Measurements from ENCODE around the gene CEBPB.

Gene CEBPB
- total RNA-seq: 12.8 to 59.8 (median 28.0) reads per million in 9 experiments

DNA sequence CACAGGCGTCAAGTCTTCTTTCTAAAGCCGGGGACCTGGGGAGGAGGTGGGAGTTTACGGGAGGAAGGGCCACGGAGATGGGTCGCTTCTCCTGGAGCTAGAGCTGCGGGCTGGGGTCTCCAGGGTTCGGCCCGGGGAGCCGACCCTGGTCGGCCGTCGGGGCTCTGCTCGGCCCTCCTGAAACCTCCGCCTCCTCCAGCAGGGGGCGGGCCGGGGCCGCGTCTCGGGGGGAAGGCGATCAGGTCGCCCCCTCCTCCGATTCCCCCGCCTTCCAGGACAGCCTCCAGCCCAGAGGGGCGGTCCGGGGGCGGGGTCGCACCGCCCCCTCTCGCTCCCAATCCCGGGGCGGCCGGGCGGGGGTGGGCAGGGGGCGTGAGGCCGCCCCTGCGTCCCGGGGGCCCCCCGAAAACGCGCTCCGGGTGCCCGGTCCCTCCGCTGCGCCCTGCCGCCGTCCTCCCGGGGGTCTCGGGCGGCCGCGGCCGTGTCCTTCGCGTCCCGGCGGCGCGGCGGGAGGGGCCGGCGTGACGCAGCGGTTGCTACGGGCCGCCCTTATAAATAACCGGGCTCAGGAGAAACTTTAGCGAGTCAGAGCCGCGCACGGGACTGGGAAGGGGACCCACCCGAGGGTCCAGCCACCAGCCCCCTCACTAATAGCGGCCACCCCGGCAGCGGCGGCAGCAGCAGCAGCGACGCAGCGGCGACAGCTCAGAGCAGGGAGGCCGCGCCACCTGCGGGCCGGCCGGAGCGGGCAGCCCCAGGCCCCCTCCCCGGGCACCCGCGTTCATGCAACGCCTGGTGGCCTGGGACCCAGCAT is at the start of gene CEBPB:
Gene CEBPB (plus strand): TSS at position 580 of the 814 bp plus-strand sequence. CDS start 204 bp downstream, at position 784.
- H3K36me3 Mint-ChIP-seq (ENCODE audit: insufficient read depth): peaks cover 12% of the 10 kb centered on the region
- no peaks in the 10 kb centered on the region for H3K9me3 Mint-ChIP-seq
- H3K4me1 Mint-ChIP-seq (ENCODE audit: low read depth in 2 of 2): peaks cover 18 to 27% of the 10 kb centered on the region in 2 donors
- H3K27me3 Mint-ChIP-seq: peaks cover 8 to 9% of the 10 kb centered on the region in 2 donors
- peak within 1 kb of the TSS; percentile 15 to 83 for H3K27ac Mint-ChIP-seq
- peak within 1 kb of the TSS; percentile 90 to 96 for H3K4me3 Mint-ChIP-seq
- ATAC-seq (replicated peaks) (peak; percentile 49), DNase-seq (peak; percentile 74 to 76 (median 74))

- no peaks in the 10 kb centered on the region for H3K27me3 Mint-ChIP-seq
- peak overlapping the region in 1 of 2 donors; percentile 78 for H3K27ac Mint-ChIP-seq
- H3K9me3 Mint-ChIP-seq: no peaks in the 10 kb centered on the region
- no peak for ATAC-seq (replicated peaks)
- H3K36me3 Mint-ChIP-seq (ENCODE audit: insufficient read depth): peaks cover 43% of the 10 kb centered on the region
- H3K4me1 Mint-ChIP-seq (ENCODE audit: low read depth in 2 of 2): peaks cover 36 to 39% of the 10 kb centered on the region in 2 donors
- no peak for DNase-seq
- no peak overlapping the region for H3K4me3 Mint-ChIP-seq
Observed at GRCh38 chr20:50141018-50141675, 49.5 kb upstream of the CEBPB start.

DNA sequence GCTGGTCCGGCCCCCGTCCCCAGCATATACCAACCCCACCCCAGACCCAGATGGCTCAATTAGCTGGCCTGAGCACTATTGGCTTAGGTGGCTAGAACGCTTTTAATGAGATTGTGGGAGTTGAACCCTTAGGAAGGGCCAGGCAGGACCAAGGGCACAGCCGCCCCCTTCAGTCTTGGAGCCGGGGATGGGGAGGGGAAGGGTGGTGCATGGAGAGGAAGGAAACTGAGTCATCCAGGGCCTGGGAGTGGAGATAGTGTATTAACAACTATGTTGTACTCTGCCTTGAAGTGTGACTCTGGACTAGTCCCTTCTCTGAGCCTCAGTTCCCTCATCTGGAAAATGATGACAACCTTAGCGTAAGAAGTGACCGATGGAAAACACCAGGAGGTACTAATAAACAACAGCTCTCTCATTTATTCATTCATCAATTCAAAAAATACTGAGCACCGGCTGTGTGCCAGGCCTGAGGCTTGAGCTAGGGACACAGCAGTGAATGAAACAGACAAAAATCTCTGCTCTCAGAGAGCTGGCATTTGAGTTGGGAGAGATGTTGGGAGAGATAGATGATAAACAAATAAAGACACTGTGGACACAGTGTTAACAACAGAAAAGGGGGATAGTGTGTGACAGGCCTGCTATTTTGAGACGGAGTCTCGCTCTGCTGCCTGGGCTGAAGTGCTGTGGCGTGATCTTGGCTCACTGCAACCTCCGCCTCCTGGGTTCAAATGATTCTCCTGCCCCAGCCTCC is 48.6 kb upstream of the CEBPB start:
- DNase-seq (no peak), ATAC-seq (replicated peaks) (no peak)
- H3K27me3 Mint-ChIP-seq: no peaks in the 10 kb centered on the region
- no peak overlapping the region for H3K27ac Mint-ChIP-seq
- peaks cover 39% of the 10 kb centered on the region for H3K36me3 Mint-ChIP-seq (ENCODE audit: insufficient read depth)
- H3K9me3 Mint-ChIP-seq: no peaks in the 10 kb centered on the region
- no peak overlapping the region for H3K4me3 Mint-ChIP-seq
- peaks cover 44 to 47% of the 10 kb centered on the region in 2 donors for H3K4me1 Mint-ChIP-seq (ENCODE audit: low read depth in 2 of 2)

GRCh38 chr20:50142812-50143211 is 47.8 kb upstream of the CEBPB start:
- DNase-seq (no peak), ATAC-seq (replicated peaks) (no peak)
- Mint-ChIP-seq H3K4me3 (no peak overlapping the region), H3K4me1 (ENCODE audit: low read depth in 2 of 2) (peaks cover 45 to 50% of the 10 kb centered on the region in 2 donors), H3K27ac (peak overlapping the region in 1 of 2 donors; percentile 60), H3K9me3 (no peaks in the 10 kb centered on the region), H3K36me3 (ENCODE audit: insufficient read depth) (peaks cover 39% of the 10 kb centered on the region), H3K27me3 (no peaks in the 10 kb centered on the region)

GRCh38 chr20:50144362-50144761 is 46.3 kb upstream of the CEBPB start:
- ATAC-seq (replicated peaks) (no peak), DNase-seq (no peak)
- H3K27me3 Mint-ChIP-seq: no peaks in the 10 kb centered on the region
- H3K4me3 Mint-ChIP-seq: no peak overlapping the region
- no peaks in the 10 kb centered on the region for H3K9me3 Mint-ChIP-seq
- peaks cover 46 to 53% of the 10 kb centered on the region in 2 donors for H3K4me1 Mint-ChIP-seq (ENCODE audit: low read depth in 2 of 2)
- H3K27ac Mint-ChIP-seq: peak overlapping the region in 1 of 2 donors; percentile 19
- H3K36me3 Mint-ChIP-seq (ENCODE audit: insufficient read depth): peaks cover 39% of the 10 kb centered on the region

- DNase-seq: no peak
- Mint-ChIP-seq H3K4me3 (no peak overlapping the region), H3K36me3 (ENCODE audit: insufficient read depth) (peaks cover 32% of the 10 kb centered on the region)
Observed at GRCh38 chr20:50145566-50145965, 45.1 kb upstream of the CEBPB start.

DNA sequence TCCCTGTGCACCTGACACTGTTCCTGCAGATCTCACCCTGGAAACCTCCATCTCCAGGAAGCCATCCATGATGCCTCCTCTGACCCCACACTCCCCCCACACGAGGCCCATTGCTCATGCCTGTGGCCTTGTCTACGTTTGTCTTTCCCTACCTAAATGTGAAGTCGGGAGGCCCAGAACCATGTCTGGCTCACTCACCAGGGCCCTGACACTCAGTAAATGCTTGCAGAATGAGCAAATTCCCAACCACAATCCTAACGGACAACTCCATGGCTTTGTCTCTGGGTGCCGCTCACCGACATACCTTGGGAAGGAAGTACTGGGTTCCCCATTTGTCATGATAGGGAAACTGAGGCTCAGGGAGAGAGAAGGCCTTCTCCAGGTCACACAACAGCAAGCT is 44.4 kb upstream of the CEBPB start:
- Mint-ChIP-seq H3K4me1 (ENCODE audit: low read depth in 2 of 2) (peaks cover 54 to 57% of the 10 kb centered on the region in 2 donors), H3K27me3 (no peaks in the 10 kb centered on the region), H3K4me3 (peak overlapping the region; percentile 81 to 82), H3K9me3 (no peaks in the 10 kb centered on the region), H3K27ac (peak overlapping the region; percentile 95 to 96), H3K36me3 (ENCODE audit: insufficient read depth) (peaks cover 27% of the 10 kb centered on the region)
- DNase-seq (no peak), ATAC-seq (replicated peaks) (no peak)

More at GRCh38 chr20:50145566-50145965, 45.1 kb upstream of the CEBPB start:
- no peaks in the 10 kb centered on the region for H3K9me3 Mint-ChIP-seq
- H3K27me3 Mint-ChIP-seq: no peaks in the 10 kb centered on the region
- no peak for ATAC-seq (replicated peaks)
- peaks cover 49 to 52% of the 10 kb centered on the region in 2 donors for H3K4me1 Mint-ChIP-seq (ENCODE audit: low read depth in 2 of 2)
- H3K27ac Mint-ChIP-seq: peak overlapping the region in 1 of 2 donors; percentile 95

DNA sequence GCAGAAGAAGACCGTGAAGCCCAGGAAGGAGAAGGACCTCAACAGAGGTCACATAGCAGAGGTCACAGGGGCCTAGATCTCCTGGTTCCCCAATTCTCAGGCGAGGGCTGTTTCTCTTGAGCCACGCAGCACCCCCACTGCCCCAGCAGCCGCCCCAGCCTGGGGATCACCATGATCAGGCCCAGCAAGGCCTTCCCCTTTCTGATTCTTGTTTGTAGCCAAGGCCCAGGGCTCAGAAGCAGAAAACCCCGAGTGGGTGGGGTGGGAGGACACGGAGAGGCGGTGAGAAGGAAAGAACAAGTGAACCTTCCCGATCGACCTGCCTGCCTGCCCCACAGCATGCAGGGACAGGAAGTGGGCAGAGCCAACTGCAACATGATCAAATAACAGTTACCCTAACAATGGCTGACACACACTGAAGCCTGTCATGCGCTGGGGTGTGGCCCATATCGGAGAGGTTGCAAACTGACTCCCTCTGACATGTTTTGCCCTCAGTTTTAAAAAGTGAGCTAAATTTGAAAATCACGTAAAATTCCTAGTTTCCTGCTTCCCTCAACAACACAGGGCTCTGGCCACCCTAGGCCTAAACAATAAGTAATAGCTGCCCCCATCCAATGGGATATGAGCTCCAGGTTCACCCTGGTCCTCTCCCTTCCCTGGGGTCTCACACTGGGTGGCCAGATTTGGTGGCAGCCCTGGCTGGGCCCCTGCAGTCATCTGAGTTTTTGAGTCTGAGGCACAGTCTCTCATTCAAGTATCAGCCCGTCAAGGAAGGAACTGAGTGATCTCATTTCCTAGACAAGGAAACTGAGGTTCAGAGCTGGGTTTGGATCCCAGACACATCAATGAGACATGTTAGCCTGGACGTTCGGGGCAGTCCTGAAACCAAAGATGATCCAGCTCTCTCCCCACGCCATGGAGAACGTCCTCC is 43.6 kb upstream of the CEBPB start:
- H3K9me3 Mint-ChIP-seq: no peaks in the 10 kb centered on the region
- H3K36me3 Mint-ChIP-seq (ENCODE audit: insufficient read depth): peaks cover 24% of the 10 kb centered on the region
- peak overlapping the region; percentile 95 to 96 for H3K27ac Mint-ChIP-seq
- peaks cover 58 to 65% of the 10 kb centered on the region in 2 donors for H3K4me1 Mint-ChIP-seq (ENCODE audit: low read depth in 2 of 2)
- H3K27me3 Mint-ChIP-seq: no peaks in the 10 kb centered on the region
- DNase-seq (peak; percentile 65 to 67 (median 66)), ATAC-seq (replicated peaks) (peak; percentile 99)
- peak overlapping the region; percentile 81 to 82 for H3K4me3 Mint-ChIP-seq

- Mint-ChIP-seq H3K4me3 (no peak overlapping the region), H3K36me3 (ENCODE audit: insufficient read depth) (peaks cover 15% of the 10 kb centered on the region), H3K27me3 (no peaks in the 10 kb centered on the region), H3K27ac (peak overlapping the region; percentile 67 to 95), H3K4me1 (ENCODE audit: low read depth in 2 of 2) (peaks cover 65 to 74% of the 10 kb centered on the region in 2 donors), H3K9me3 (no peaks in the 10 kb centered on the region)
- DNase-seq: no peak
- no peak for ATAC-seq (replicated peaks)
Observed at GRCh38 chr20:50149481-50150254, 41.0 kb upstream of the CEBPB start.

- Mint-ChIP-seq H3K36me3 (ENCODE audit: insufficient read depth) (peaks cover 11% of the 10 kb centered on the region), H3K4me3 (peak overlapping the region; percentile 83 to 89), H3K4me1 (ENCODE audit: low read depth in 2 of 2) (peaks cover 61 to 69% of the 10 kb centered on the region in 2 donors), H3K27me3 (no peaks in the 10 kb centered on the region), H3K27ac (peak overlapping the region; percentile 94 to 95), H3K9me3 (no peaks in the 10 kb centered on the region)
- ATAC-seq (replicated peaks) (no peak), DNase-seq (no peak)
Observed at GRCh38 chr20:50151034-50151743, 39.4 kb upstream of the CEBPB start.

DNA sequence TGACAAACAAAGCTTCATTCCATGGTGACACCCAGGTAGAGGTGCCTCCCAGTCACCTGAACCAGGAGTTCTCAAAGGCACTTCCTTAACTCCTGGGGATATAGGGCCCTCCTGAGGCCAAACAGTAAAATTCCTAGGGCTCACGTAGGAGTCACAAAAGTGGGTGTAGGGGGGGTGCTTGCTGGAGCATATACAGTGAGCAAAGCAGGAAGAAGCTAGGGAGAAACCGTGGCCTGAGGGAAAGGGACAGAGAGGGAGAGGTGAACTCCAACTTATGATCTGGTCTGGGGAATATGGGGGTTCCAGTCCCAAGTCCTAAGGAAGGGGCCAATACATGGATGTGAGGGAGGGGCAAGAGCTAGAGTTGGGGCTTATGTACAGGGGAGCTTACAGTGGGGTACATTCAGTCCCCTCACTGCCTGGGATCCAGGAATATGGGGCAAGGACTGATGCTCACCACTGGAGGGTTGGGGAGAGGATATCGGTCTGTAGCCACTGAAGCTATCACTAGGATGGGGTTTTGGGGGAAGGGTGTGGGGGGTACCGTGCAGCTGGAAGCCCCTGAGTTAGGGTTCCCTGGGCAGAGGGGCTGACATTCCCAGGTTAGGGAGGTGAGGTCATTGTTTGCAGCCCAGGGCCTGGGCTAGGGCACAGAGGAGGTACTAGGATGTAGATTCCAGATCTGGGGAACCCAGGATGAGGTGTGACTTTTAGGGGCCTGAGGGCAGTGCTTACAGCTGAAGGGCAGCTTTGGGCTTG is 38.1 kb upstream of the CEBPB start:
- DNase-seq: no peak

More for the DNA sequence above, 38.1 kb upstream of the CEBPB start:
- H3K9me3 Mint-ChIP-seq: no peaks in the 10 kb centered on the region
- H3K36me3 Mint-ChIP-seq (ENCODE audit: insufficient read depth): peaks cover 10% of the 10 kb centered on the region
- H3K4me1 Mint-ChIP-seq (ENCODE audit: low read depth in 2 of 2): peaks cover 47 to 57% of the 10 kb centered on the region in 2 donors
- H3K4me3 Mint-ChIP-seq: peak overlapping the region; percentile 83 to 89
- H3K27me3 Mint-ChIP-seq: no peaks in the 10 kb centered on the region
- H3K27ac Mint-ChIP-seq: peak overlapping the region; percentile 94 to 95
- no peak for ATAC-seq (replicated peaks)
